22Rv1 (cell line): ENCODE measurements around the gene SF3B3.

ENCODE experiments used
- ZFX ChIP-seq: fragments of 450-650 bp; IDR thresholded peaks from 2 replicates; pipeline ENCODE4 v1.6.1; 2017; ENCODE audit warnings: antibody characterized with exemption, borderline replicate concordance
- TF ChIP-seq, protein P1 (sequence below): fragments of 450-650 bp; IDR thresholded peaks from 2 replicates; pipeline ENCODE4 v1.5.1; 2017; ENCODE audit warnings: mild to moderate bottlenecking

DNA sequence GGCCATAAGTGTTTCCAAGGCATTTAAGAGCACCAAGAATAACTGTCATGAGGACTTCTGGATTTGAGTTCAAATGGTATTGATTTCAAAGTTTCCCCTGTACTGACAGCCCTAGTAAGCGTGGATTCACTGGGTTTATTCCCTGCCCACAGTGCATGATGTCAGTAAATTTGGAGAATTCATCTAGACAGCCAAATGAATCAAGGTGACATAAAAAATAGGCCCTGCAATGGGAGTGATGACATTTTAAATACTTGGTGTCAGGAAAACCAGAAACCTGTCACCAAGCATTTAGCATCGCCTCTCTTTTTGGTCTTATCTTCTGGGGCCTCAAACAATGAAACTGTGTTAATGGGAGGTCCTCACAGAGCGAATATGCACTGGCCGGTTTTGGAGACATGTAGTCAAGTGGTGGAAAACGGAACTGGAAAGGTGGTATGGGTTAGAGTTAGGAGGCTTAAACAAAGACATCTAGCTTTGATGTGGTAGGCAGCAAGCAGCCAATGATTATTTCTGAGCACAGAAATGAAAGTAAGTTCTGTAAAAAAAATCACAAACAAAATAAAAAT, 29.3 kb upstream of the SF3B3 start:
- TF ChIP-seq, protein P1, sequence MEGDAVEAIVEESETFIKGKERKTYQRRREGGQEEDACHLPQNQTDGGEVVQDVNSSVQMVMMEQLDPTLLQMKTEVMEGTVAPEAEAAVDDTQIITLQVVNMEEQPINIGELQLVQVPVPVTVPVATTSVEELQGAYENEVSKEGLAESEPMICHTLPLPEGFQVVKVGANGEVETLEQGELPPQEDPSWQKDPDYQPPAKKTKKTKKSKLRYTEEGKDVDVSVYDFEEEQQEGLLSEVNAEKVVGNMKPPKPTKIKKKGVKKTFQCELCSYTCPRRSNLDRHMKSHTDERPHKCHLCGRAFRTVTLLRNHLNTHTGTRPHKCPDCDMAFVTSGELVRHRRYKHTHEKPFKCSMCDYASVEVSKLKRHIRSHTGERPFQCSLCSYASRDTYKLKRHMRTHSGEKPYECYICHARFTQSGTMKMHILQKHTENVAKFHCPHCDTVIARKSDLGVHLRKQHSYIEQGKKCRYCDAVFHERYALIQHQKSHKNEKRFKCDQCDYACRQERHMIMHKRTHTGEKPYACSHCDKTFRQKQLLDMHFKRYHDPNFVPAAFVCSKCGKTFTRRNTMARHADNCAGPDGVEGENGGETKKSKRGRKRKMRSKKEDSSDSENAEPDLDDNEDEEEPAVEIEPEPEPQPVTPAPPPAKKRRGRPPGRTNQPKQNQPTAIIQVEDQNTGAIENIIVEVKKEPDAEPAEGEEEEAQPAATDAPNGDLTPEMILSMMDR: no peak
- no peak for TF ChIP-seq ZFX
